ENCODE data around the gene SPATA31E1.

Gene SPATA31E1

GRCh38 chr9:87887661-87888480 lies 5.2 kb downstream of the SPATA31E1 start:
- TF ChIP-seq FOXP2 (optimal IDR thresholded peaks at IDR 0.05; ENCODE audit: borderline replicate concordance, extremely low read depth, extremely low read length, insufficient read depth) (no peak), REST (IDR thresholded peaks at IDR 0.05; ENCODE audit: insufficient read depth in 1 of 2, low read depth in 2 of 2, low read length in 2 of 2) (no peak), SIN3A (IDR thresholded peaks at IDR 0.05; ENCODE audit: borderline replicate concordance, insufficient read depth, low read length) (no peak), POLR2AphosphoS5 (IDR thresholded peaks at IDR 0.05; ENCODE audit: low read depth, low read length) (no peak), TAF1 (IDR thresholded peaks at IDR 0.05; ENCODE audit: borderline replicate concordance, insufficient read depth, low read length) (no peak)

GRCh38 chr9:87888501-87888900 lies 5.8 kb downstream of the SPATA31E1 start:
- TF ChIP-seq FOXP2 (optimal IDR thresholded peaks at IDR 0.05; ENCODE audit: borderline replicate concordance, extremely low read depth, extremely low read length, insufficient read depth), result no peak
- TF ChIP-seq REST (IDR thresholded peaks at IDR 0.05; ENCODE audit: insufficient read depth in 1 of 2, low read depth in 2 of 2, low read length in 2 of 2), result no peak
- TF ChIP-seq TAF1 (IDR thresholded peaks at IDR 0.05; ENCODE audit: borderline replicate concordance, insufficient read depth, low read length), result no peak
- no peak for TF ChIP-seq SIN3A (IDR thresholded peaks at IDR 0.05; ENCODE audit: borderline replicate concordance, insufficient read depth, low read length)
- no peak for TF ChIP-seq POLR2AphosphoS5 (IDR thresholded peaks at IDR 0.05; ENCODE audit: low read depth, low read length)

GRCh38 chr9:87889065-87889881 lies 6.6 kb downstream of the SPATA31E1 start:
- TF ChIP-seq REST (IDR thresholded peaks at IDR 0.05; ENCODE audit: insufficient read depth in 1 of 2, low read depth in 2 of 2, low read length in 2 of 2) (no peak), SIN3A (IDR thresholded peaks at IDR 0.05; ENCODE audit: borderline replicate concordance, insufficient read depth, low read length) (no peak), TAF1 (IDR thresholded peaks at IDR 0.05; ENCODE audit: borderline replicate concordance, insufficient read depth, low read length) (no peak), FOXP2 (optimal IDR thresholded peaks at IDR 0.05; ENCODE audit: borderline replicate concordance, extremely low read depth, extremely low read length, insufficient read depth) (no peak), POLR2AphosphoS5 (IDR thresholded peaks at IDR 0.05; ENCODE audit: low read depth, low read length) (no peak)

- no peak for TF ChIP-seq POLR2AphosphoS5 (IDR thresholded peaks at IDR 0.05; ENCODE audit: low read depth, low read length)
- TF ChIP-seq REST (IDR thresholded peaks at IDR 0.05; ENCODE audit: insufficient read depth in 1 of 2, low read depth in 2 of 2, low read length in 2 of 2), result no peak
- TF ChIP-seq TAF1 (IDR thresholded peaks at IDR 0.05; ENCODE audit: borderline replicate concordance, insufficient read depth, low read length), result no peak
- no peak for TF ChIP-seq FOXP2 (optimal IDR thresholded peaks at IDR 0.05; ENCODE audit: borderline replicate concordance, extremely low read depth, extremely low read length, insufficient read depth)
Measured at GRCh38 chr9:87889882-87890252, 7.2 kb downstream of the SPATA31E1 start.

Measured in PFSK-1 (cell line).